GM23338 (cell line): Measurements from ENCODE around the gene MMP17. TPM values are rescaled to one million over a fixed set of nuclear protein-coding genes. Genes with fewer than 3 reads are reported as not detected.

ENCODE experiments used
- ATAC-seq: fragments of 200-7000 bp; cut with Tn5 transposase; 3 replicates; pipeline ENCODE4 v1.9.1; 2020
- DNase-seq: peaks from one replicate; pipeline ENCODE4 v3.0.0-alpha.2; 2015; ENCODE audit warnings: low spot score
- H2AFZ ChIP-seq: fragments of 200-600 bp; sonication (generic); 2 replicates; pipeline ENCODE4 v1.8.0; 2016; ENCODE audit warnings: antibody characterized with exemption, mild to moderate bottlenecking, moderate library complexity
- H3F3A ChIP-seq: fragments of 200-600 bp; sonication (generic); replicated peaks from 2 replicates; pipeline ENCODE4 v1.8.0; 2017; ENCODE audit warnings: antibody characterized with exemption, mixed run types, low read depth
- H3K27ac ChIP-seq: fragments of 200-600 bp; sonication (generic); 2 replicates; pipeline ENCODE4 v1.6.1; 2016; ENCODE audit warnings: low read depth
- H3K27me3 ChIP-seq: fragments of 200-600 bp; sonication (generic); 2 replicates; pipeline ENCODE4 v1.8.0; 2016; ENCODE audit warnings: mild to moderate bottlenecking, mixed run types, moderate library complexity; ENCODE audit not compliant: insufficient read depth
- H3K36me3 ChIP-seq: fragments of 200-600 bp; sonication (generic); 2 replicates; pipeline ENCODE4 v1.8.0; 2016; ENCODE audit warnings: mild to moderate bottlenecking; ENCODE audit not compliant: insufficient read depth
- H3K4me1 ChIP-seq: fragments of 200-600 bp; sonication (generic); 2 replicates; pipeline ENCODE4 v1.8.0; 2016; ENCODE audit warnings: mild to moderate bottlenecking, moderate library complexity; ENCODE audit not compliant: insufficient read depth
- H3K4me2 ChIP-seq: fragments of 200-600 bp; sonication (generic); 2 replicates; pipeline ENCODE4 v1.7.1; 2017; ENCODE audit warnings: mixed run types
- H3K4me3 ChIP-seq: fragments of 200-600 bp; sonication (generic); 2 replicates; pipeline ENCODE4 v1.6.1; 2016; ENCODE audit warnings: mixed run types
- H3K79me2 ChIP-seq: fragments of 200-600 bp; sonication (generic); replicated peaks from 2 replicates; pipeline ENCODE4 v1.8.0; 2017; ENCODE audit warnings: mild to moderate bottlenecking; ENCODE audit not compliant: insufficient read depth
- H3K9me2 ChIP-seq: fragments of 200-600 bp; sonication (generic); 2 replicates; pipeline ENCODE4 v1.8.0; 2017; ENCODE audit not compliant: insufficient read depth
- H4K20me1 ChIP-seq: fragments of 200-600 bp; sonication (generic); replicated peaks from 2 replicates; pipeline ENCODE4 v1.8.0; 2017; ENCODE audit warnings: mild to moderate bottlenecking; ENCODE audit not compliant: insufficient read depth
- H3K27ac Mint-ChIP-seq: 2 replicates; pipeline ENCODE4 v1.8.0; 2020; ENCODE audit warnings: inconsistent platforms, mild to moderate bottlenecking, moderate library complexity, mixed read lengths
- H3K27me3 Mint-ChIP-seq: 3 replicates; pipeline ENCODE4 v1.8.0; 2022; ENCODE audit warnings: low read depth, mild to moderate bottlenecking, moderate library complexity, mixed read lengths, inconsistent platforms; ENCODE audit not compliant: insufficient read depth, poor library complexity
- H3K36me3 Mint-ChIP-seq: 3 replicates; pipeline ENCODE4 v1.8.0; 2021; ENCODE audit warnings: low read depth, mild to moderate bottlenecking, inconsistent platforms, moderate library complexity, mixed read lengths
- H3K4me1 Mint-ChIP-seq: 3 replicates; pipeline ENCODE4 v1.8.0; 2020; ENCODE audit warnings: mild to moderate bottlenecking, inconsistent platforms, mixed read lengths
- H3K4me3 Mint-ChIP-seq: 3 replicates; pipeline ENCODE4 v1.8.0; 2021; ENCODE audit warnings: moderate library complexity, mild to moderate bottlenecking, inconsistent platforms, mixed read lengths
- H3K9me3 Mint-ChIP-seq: 3 replicates; pipeline ENCODE4 v1.8.0; 2020; ENCODE audit warnings: moderate library complexity, mild to moderate bottlenecking, inconsistent platforms, mixed read lengths
- CREB1 ChIP-seq: fragments of 250-450 bp; sonication (Bioruptor Pico); IDR thresholded peaks from 2 replicates; pipeline ENCODE4 v1.5.0; 2020; ENCODE audit warnings: low read depth, mild to moderate bottlenecking, moderate library complexity
- CTCF ChIP-seq, 2 experiments: fragments of 200-600 bp in 1 of 2; sonication (generic) in 1 of 2; conservative IDR thresholded peaks; 2 replicates each; pipeline versions ENCODE4 v1.5.1 to v1.6.1; 2016 to 2017; ENCODE audit warnings: antibody characterized with exemption in 2 of 2, low read depth in 2 of 2, mild to moderate bottlenecking in 2 of 2, moderate library complexity in 1 of 2
- EZH2 ChIP-seq: fragments of 200-600 bp; sonication (generic); IDR thresholded peaks from one replicate; pipeline ENCODE4 v1.8.0; 2017; ENCODE audit warnings: antibody characterized with exemption, mild to moderate bottlenecking, low read depth; ENCODE audit not compliant: unreplicated experiment
- EZH2phosphoT487 ChIP-seq: fragments of 200-600 bp; sonication (generic); IDR thresholded peaks from one replicate; pipeline ENCODE4 v1.8.1; 2018; ENCODE audit warnings: antibody characterized with exemption; ENCODE audit not compliant: unreplicated experiment
- JUNB ChIP-seq: IDR thresholded peaks from one replicate; pipeline ENCODE4 v1.6.1; 2016; ENCODE audit warnings: antibody characterized with exemption; ENCODE audit not compliant: unreplicated experiment
- REST ChIP-seq: IDR thresholded peaks from one replicate; pipeline ENCODE4 v1.6.1; 2018; ENCODE audit warnings: antibody characterized with exemption; ENCODE audit not compliant: unreplicated experiment
- STAT1 ChIP-seq: IDR thresholded peaks from one replicate; pipeline ENCODE4 v1.6.1; 2016; ENCODE audit warnings: antibody characterized with exemption; ENCODE audit not compliant: unreplicated experiment
- ZNF114 ChIP-seq: fragments of 250-450 bp; sonication (Bioruptor Pico); IDR thresholded peaks from 2 replicates; pipeline ENCODE4 v1.5.0; 2020; ENCODE audit warnings: mild to moderate bottlenecking, moderate library complexity
- ZNF331 ChIP-seq: fragments of 250-450 bp; sonication (Bioruptor Pico); IDR thresholded peaks from 2 replicates; pipeline ENCODE4 v1.5.0; 2020; ENCODE audit warnings: low read depth, mild to moderate bottlenecking, moderate library complexity
- ZNF462 ChIP-seq: fragments of 250-450 bp; sonication (Bioruptor Pico); IDR thresholded peaks from 2 replicates; pipeline ENCODE4 v1.5.0; 2020; ENCODE audit warnings: mild to moderate bottlenecking, moderate library complexity
- polyA plus RNA-seq: library from polyadenylated mRNA; unstranded; fragments of >200 nt; fragmentation: Nextera tagmentation; extraction: Ambion mirVana; gene quantifications from 2 replicates; pipeline ENCODE4 v1.2.1, GENCODE V29; 2016
- total RNA-seq: library from RNA; depleted of rRNA; stranded (reverse); fragments of >200 nt; shearing (Covaris generic); gene quantifications from 2 replicates; pipeline ENCODE4 v1.2.3, GENCODE V29; 2014

Gene MMP17
- total and polyA plus RNA-seq, 2 experiments from 2014 or later: 10.4 to 48.5 TPM

- TF ChIP-seq ZNF331 (CRISPR knock-in tag) (no peak), STAT1 (no peak), CTCF (conservative IDR thresholded peaks at IDR 0.05; ENCODE audit: low read depth in 2 of 2) (no peak), CREB1 (CRISPR knock-in tag) (no peak), REST (no peak)
These were observed 35.7 kb downstream of the MMP17 start (continued) for GRCh38 chr12:131863711-131864396.

- no peak overlapping the region for H3K4me2 ChIP-seq
- H3K27ac ChIP-seq: no peak overlapping the region
- no peak for DNase-seq
- TF ChIP-seq ZNF114 (CRISPR knock-in tag): no peak
- no peak for TF ChIP-seq STAT1
- TF ChIP-seq CREB1 (CRISPR knock-in tag): no peak
- TF ChIP-seq EZH2phosphoT487: no peak
- no peak for TF ChIP-seq CTCF (conservative IDR thresholded peaks at IDR 0.05; ENCODE audit: low read depth in 2 of 2)
- no peak for TF ChIP-seq EZH2
- no peak for TF ChIP-seq JUNB
- TF ChIP-seq ZNF462 (CRISPR knock-in tag): no peak
These were observed 36.3 kb downstream of the MMP17 start for GRCh38 chr12:131864469-131864868.

More at GRCh38 chr12:131864469-131864868, 36.3 kb downstream of the MMP17 start:
- H3K9me2 ChIP-seq: no peaks in the 10 kb centered on the region
- H4K20me1 ChIP-seq: no peaks in the 10 kb centered on the region
- no peak for ATAC-seq
- Mint-ChIP-seq H3K4me3 (no peak overlapping the region), H3K9me3 (no peaks in the 10 kb centered on the region), H3K36me3 (peaks cover 4% of the 10 kb centered on the region; the same call in 1 of the 3 replicates), H3K27me3 (peaks cover 23% of the 10 kb centered on the region), H3K27ac (no peak overlapping the region), H3K4me1 (peaks cover 34% of the 10 kb centered on the region)
- peaks cover 24% of the 10 kb centered on the region for H3K4me1 ChIP-seq
- H3F3A ChIP-seq: 0 out of 2 replicates have a peak, but pooled peaks cover 6% of the 10 kb centered on the region
- H3K4me3 ChIP-seq: no peak overlapping the region
- H3K27me3 ChIP-seq: no peaks in the 10 kb centered on the region
- no peaks in the 10 kb centered on the region for H3K79me2 ChIP-seq
- no peaks in the 10 kb centered on the region for H3K36me3 ChIP-seq
- no peak overlapping the region for H2AFZ ChIP-seq
